ENCODE results near the gene FBLN2. TPM values are rescaled to one million over a fixed set of nuclear protein-coding genes. Genes with fewer than 3 reads are reported as not detected.

Gene FBLN2
- total and polyA plus RNA-seq, 10 of the 15 experiments (the other 5 are each of a cell fraction or from before 2014, with no cell fraction given), result 0.03 to 0.41 (median 0.12) TPM; not detected in 2

- Histone ChIP-seq H3K4me2 (ENCODE audit: control insufficient read depth, insufficient read depth) (no peak overlapping the region), H3K9ac (ENCODE audit: control insufficient read depth, insufficient read depth, low read length) (no peak overlapping the region), H3K4me1 (ENCODE audit: control insufficient read depth, insufficient read depth, low read length) (peaks cover 11% of the 10 kb centered on the region), H2AFZ (ENCODE audit: control insufficient read depth, low read depth, low read length) (no peak overlapping the region), H3K27ac (ENCODE audit: control insufficient read depth, insufficient read depth) (no peak overlapping the region), H4K20me1 (ENCODE audit: control insufficient read depth, insufficient read depth) (no peaks in the 10 kb centered on the region), H3K9me3 (replicated peaks; ENCODE audit: control insufficient read depth, insufficient read depth, low read length) (no peaks in the 10 kb centered on the region), H3K27me3 (replicated peaks in 1 of 2; ENCODE audit: control insufficient read depth in 2 of 2, insufficient read depth in 2 of 2, low read length in 1 of 2) (no peaks in the 10 kb centered on the region; a peak in 1 of 4 replicates), H3K4me3 (no peak overlapping the region), H3K36me3 (ENCODE audit: control insufficient read depth in 2 of 2, insufficient read depth in 2 of 2, low read length in 1 of 2) (no peaks in the 10 kb centered on the region), H3K79me2 (ENCODE audit: control insufficient read depth, insufficient read depth, low read length) (no peaks in the 10 kb centered on the region)
- FAIRE-seq, result no peak
- TF ChIP-seq NR2C2 (IDR thresholded peaks at IDR 0.05; ENCODE audit: borderline replicate concordance, control insufficient read depth, insufficient read length, low read depth) (no peak), FOS (IDR thresholded peaks at IDR 0.05; ENCODE audit: borderline replicate concordance, extremely low read depth, insufficient read length) (no peak), IRF4 (IDR thresholded peaks at IDR 0.05; ENCODE audit: low read depth, low read length) (no peak), CBFB (IDR thresholded peaks at IDR 0.05; ENCODE audit: low read depth) (no peak), ESRRA (IDR thresholded peaks at IDR 0.05; ENCODE audit: low read length) (no peak), SREBF1 (IDR thresholded peaks at IDR 0.05; ENCODE audit: low read length) (no peak), ZBTB40 (IDR thresholded peaks at IDR 0.05; ENCODE audit: borderline replicate concordance) (no peak), RUNX3 (IDR thresholded peaks at IDR 0.05; ENCODE audit: low read length) (no peak), SP1 (IDR thresholded peaks at IDR 0.05; ENCODE audit: low read depth, low read length) (no peak), TAF1 (IDR thresholded peaks at IDR 0.05; ENCODE audit: borderline replicate concordance, low read depth, low read length) (no peak), MTA2 (IDR thresholded peaks at IDR 0.05; ENCODE audit: low read depth) (no peak)
- intact Hi-C loops (cut with micrococcal nuclease; ENCODE audit: unreplicated experiment) (no loop called here), in situ Hi-C loops (cut with MboI) (no loop called here)
- no peak for ATAC-seq
- BruUV-seq (replicated peaks), result no TSS peak
- RAD21 ChIA-PET (ENCODE audit: unreplicated experiment), result interaction anchor here (3.6 kb wide), 1 partner anchor 148 kb away, joined by 31 read pairs; no protein-coding TSS in a partner anchor
- 6% methylated on average over 4 of the region's 4 CpGs for WGBS (ENCODE audit: insufficient coverage, insufficient replicate concordance, low lambda C conversion rate, missing lambda C conversion rate)
- POLR2A ChIA-PET, result no interaction called here
- SMC1A ChIA-PET (ENCODE audit: uncharacterized antibody, unreplicated experiment), result interaction anchor here (1.0 kb wide), 1 partner anchor 147 kb away, joined by 3 read pairs; no protein-coding TSS in a partner anchor
- no peak for DNase-seq (ENCODE audit: low read depth, low spot score)
- CTCF ChIA-PET, result interaction anchor here (0.7 to 8.1 kb wide), 3 partner anchors 21 to 146 kb away, joined by 3 to 231 read pairs (median 3); partner anchors contain the start of gene HDAC11
Observed at GRCh38 chr3:13501056-13501455, 47.9 kb upstream of the FBLN2 start.

Measured in GM12878 (cell line).